IMR-90 (cell line): ENCODE measurements around the gene CELSR1. TPM values are rescaled to one million over a fixed set of nuclear protein-coding genes. Genes with fewer than 3 reads are reported as not detected.

Experiments
- ATAC-seq: fragments of 200-7000 bp; cut with Tn5 transposase; 2 replicates; pipeline ENCODE4 v1.9.1; 2020; ENCODE audit warnings: low read depth, mild to moderate bottlenecking, moderate library complexity
- BruUV-seq: library from RNA; stranded (reverse); fragments of 400-500 nt; replicated peaks from 2 replicates; lab custom pipeline; 2021; lab: Mats Ljungman, UMichigan
- CTCF ChIA-PET: fragments of 300-600 bp; formaldehyde crosslinking; extraction: SDS; loops from one replicate; lab custom pipeline; 2021; ENCODE audit warnings: antibody characterized with exemption; lab: Yijun Ruan, JAX
- POLR2A ChIA-PET: fragments of 300-600 bp; sonication (Branson Sonifier 250); formaldehyde crosslinking; loops from one replicate; lab custom pipeline; 2022; ENCODE audit warnings: antibody characterized with exemption; ENCODE audit not compliant: unreplicated experiment; lab: Charles Lee
- DNase-seq: peaks from one replicate; pipeline ENCODE4 v3.0.0; 2013
- H2AFZ ChIP-seq: replicated peaks from 2 replicates; pipeline ENCODE3; 2013; ENCODE audit warnings: low read length, mild to moderate bottlenecking; ENCODE audit not compliant: poor library complexity
- H2AK5ac ChIP-seq: 2 replicates; pipeline ENCODE4 v1.6.1; 2013; ENCODE audit warnings: low read depth, low read length, inconsistent platforms
- H2AK9ac ChIP-seq: replicated peaks from 2 replicates; pipeline ENCODE3; 2013; ENCODE audit warnings: mild to moderate bottlenecking, low read depth, low read length, moderate library complexity; ENCODE audit not compliant: poor library complexity
- H2BK120ac ChIP-seq: 2 replicates; pipeline ENCODE4 v1.6.1; 2013; ENCODE audit warnings: low read depth, low read length, inconsistent platforms
- H2BK15ac ChIP-seq: 3 replicates; pipeline ENCODE4 v1.6.1; 2013; ENCODE audit warnings: low read depth, low read length, inconsistent platforms
- H2BK20ac ChIP-seq: 2 replicates; pipeline ENCODE4 v1.6.1; 2013; ENCODE audit warnings: low read depth, mild to moderate bottlenecking, inconsistent platforms, low read length, moderate library complexity
- H2BK5ac ChIP-seq: 2 replicates; pipeline ENCODE4 v1.6.1; 2013; ENCODE audit warnings: mild to moderate bottlenecking, low read depth, low read length, inconsistent platforms; ENCODE audit not compliant: poor library complexity, severe bottlenecking
- H3K14ac ChIP-seq: replicated peaks from 2 replicates; pipeline ENCODE4 v1.6.1; 2013; ENCODE audit warnings: low read depth, low read length, inconsistent platforms
- H3K18ac ChIP-seq: 2 replicates; pipeline ENCODE4 v1.6.1; 2013; ENCODE audit warnings: low read depth, low read length, control low read depth
- H3K23ac ChIP-seq: 2 replicates; pipeline ENCODE4 v1.6.1; 2013; ENCODE audit warnings: low read depth, low read length, inconsistent platforms
- H3K27ac ChIP-seq: 2 replicates; pipeline ENCODE4 v1.5.1; 2013; ENCODE audit warnings: mild to moderate bottlenecking, control low read depth, low read length; ENCODE audit not compliant: insufficient read depth
- H3K27me3 ChIP-seq: 2 replicates; pipeline ENCODE4 v1.6.1; 2013; ENCODE audit warnings: low read length; ENCODE audit not compliant: control insufficient read depth, insufficient read depth
- H3K36me3 ChIP-seq: 2 replicates; pipeline ENCODE4 v1.6.1; 2013; ENCODE audit warnings: low read length, mixed read lengths; ENCODE audit not compliant: control insufficient read depth, insufficient read depth
- H3K4ac ChIP-seq: 2 replicates; pipeline ENCODE4 v1.6.1; 2013; ENCODE audit warnings: low read depth, low read length, inconsistent platforms
- H3K4me1 ChIP-seq: 2 replicates; pipeline ENCODE4 v1.6.1; 2013; ENCODE audit warnings: low read length, mixed read lengths; ENCODE audit not compliant: control insufficient read depth, insufficient read depth
- H3K4me2 ChIP-seq: 2 replicates; pipeline ENCODE4 v1.6.1; 2013; ENCODE audit warnings: low read depth, mild to moderate bottlenecking, control low read depth, low read length, moderate library complexity
- H3K4me3 ChIP-seq: 2 replicates; pipeline ENCODE4 v1.5.1; 2013; ENCODE audit warnings: low read depth, mild to moderate bottlenecking, control low read depth, low read length, moderate library complexity; ENCODE audit not compliant: insufficient read depth
- H3K56ac ChIP-seq: 2 replicates; pipeline ENCODE4 v1.6.1; 2013; ENCODE audit warnings: low read length, inconsistent platforms; ENCODE audit not compliant: insufficient read depth; ENCODE audit errors: extremely low read depth
- H3K79me1 ChIP-seq, 2 experiments: 2 replicates each; pipeline ENCODE4 v1.6.1; 2013; ENCODE audit warnings: low read length in 2 of 2, inconsistent platforms in 1 of 2, low read depth in 1 of 2
- H3K9ac ChIP-seq: 2 replicates; pipeline ENCODE4 v1.6.1; 2013; ENCODE audit warnings: low read depth, low read length, control low read depth
- H3K9me1 ChIP-seq: 2 replicates; pipeline ENCODE4 v1.6.1; 2013; ENCODE audit warnings: low read length, inconsistent platforms; ENCODE audit not compliant: insufficient read depth
- H3K9me3 ChIP-seq: 2 replicates; pipeline ENCODE4 v1.6.1; 2013; ENCODE audit warnings: low read length; ENCODE audit not compliant: control insufficient read depth, insufficient read depth
- H4K20me1 ChIP-seq: 2 replicates; pipeline ENCODE4 v1.6.1; 2013; ENCODE audit warnings: low read length, inconsistent platforms; ENCODE audit not compliant: insufficient read depth
- H4K5ac ChIP-seq: 2 replicates; pipeline ENCODE4 v1.6.1; 2013; ENCODE audit warnings: mild to moderate bottlenecking, low read depth, low read length, control low read depth
- H4K8ac ChIP-seq, 2 experiments: 2 replicates each; pipeline ENCODE4 v1.6.1; 2013; ENCODE audit warnings: low read depth in 2 of 2, low read length in 2 of 2, control low read depth in 1 of 2, inconsistent platforms in 1 of 2
- H4K91ac ChIP-seq: 2 replicates; pipeline ENCODE4 v1.6.1; 2013; ENCODE audit warnings: low read depth, low read length, inconsistent platforms; ENCODE audit not compliant: insufficient read depth
- BHLHE40 ChIP-seq: fragments of 150-350 bp; IDR thresholded peaks from 2 replicates; pipeline ENCODE4 v1.6.1; 2016; ENCODE audit warnings: mild to moderate bottlenecking, low read depth, low read length
- CEBPB ChIP-seq: IDR thresholded peaks from 2 replicates; pipeline ENCODE4 v1.6.1; 2012; ENCODE audit warnings: low read depth, low read length, improper control_type of control experiment
- CHD1 ChIP-seq: IDR thresholded peaks from 2 replicates; pipeline ENCODE4 v1.6.1; 2012; ENCODE audit warnings: low read depth, low read length, improper control_type of control experiment
- ELK1 ChIP-seq: fragments of 150-350 bp; IDR thresholded peaks from 2 replicates; pipeline ENCODE4 v1.6.1; 2016; ENCODE audit warnings: low read depth, mild to moderate bottlenecking, low read length, moderate library complexity, borderline replicate concordance
- FOS ChIP-seq: fragments of 150-350 bp; IDR thresholded peaks from 2 replicates; pipeline ENCODE4 v1.6.1; 2016; ENCODE audit warnings: low read depth, low read length
- MAFK ChIP-seq: IDR thresholded peaks from 2 replicates; pipeline ENCODE4 v1.6.1; 2012; ENCODE audit warnings: low read depth, low read length, improper control_type of control experiment
- MAZ ChIP-seq: IDR thresholded peaks from 2 replicates; pipeline ENCODE4 v1.6.1; 2012; ENCODE audit warnings: low read depth, mild to moderate bottlenecking, low read length, improper control_type of control experiment, moderate library complexity, borderline replicate concordance
- MXI1 ChIP-seq: IDR thresholded peaks from 2 replicates; pipeline ENCODE4 v1.6.1; 2012; ENCODE audit warnings: low read depth, mild to moderate bottlenecking, low read length, moderate library complexity, borderline replicate concordance
- NFE2L2 ChIP-seq: fragments of 150-350 bp; IDR thresholded peaks from 2 replicates; pipeline ENCODE4 v1.6.1; 2016; ENCODE audit warnings: low read depth, mild to moderate bottlenecking, low read length
- POLR2A ChIP-seq: IDR thresholded peaks from 2 replicates; pipeline ENCODE4 v1.6.1; 2012; ENCODE audit warnings: mild to moderate bottlenecking, low read depth, low read length
- RAD21 ChIP-seq: IDR thresholded peaks from 2 replicates; pipeline ENCODE4 v1.6.1; 2012; ENCODE audit warnings: low read length, improper control_type of control experiment
- RCOR1 ChIP-seq: IDR thresholded peaks from 2 replicates; pipeline ENCODE4 v1.6.1; 2012; ENCODE audit warnings: mild to moderate bottlenecking, low read length, improper control_type of control experiment; ENCODE audit not compliant: insufficient replicate concordance
- RFX5 ChIP-seq: IDR thresholded peaks from 2 replicates; pipeline ENCODE4 v1.8.0; 2012; ENCODE audit warnings: low read depth, mild to moderate bottlenecking, low read length, moderate library complexity
- SMC3 ChIP-seq: fragments of 150-350 bp; IDR thresholded peaks from 2 replicates; pipeline ENCODE4 v1.6.1; 2016; ENCODE audit warnings: low read depth, mild to moderate bottlenecking, antibody characterized with exemption, low read length, moderate library complexity
- USF2 ChIP-seq: fragments of 150-350 bp; IDR thresholded peaks from 2 replicates; pipeline ENCODE4 v1.6.1; 2017; ENCODE audit warnings: mild to moderate bottlenecking, antibody characterized with exemption, low read length, low read depth
- WGBS, 2 experiments: methylation state at CpG; one replicate each; pipeline versions ENCODE4 v1.1.5 to v1.1.7; 2013; ENCODE audit warnings: missing lambda C conversion rate in 2 of 2; ENCODE audit not compliant: insufficient read length in 1 of 2; ENCODE audit errors: extremely low coverage in 2 of 2; 5-methylcytosine and 5-hydroxymethylcytosine counted together
- dilution Hi-C: fragments of 300-500 bp; cut with HindIII; formaldehyde crosslinking; loops from one replicate; pipeline ENCODE4 v1.14.3; 2018; ENCODE audit warnings: low sequenced_read_pairs; ENCODE audit not compliant: unreplicated experiment
- in situ Hi-C: fragments of 300-500 bp; cut with MboI; formaldehyde crosslinking; loops from 3 replicates; pipeline ENCODE4 v1.14.3; 2019; ENCODE audit warnings: low sequenced_read_pairs, inconsistent platforms, mixed read lengths
- intact Hi-C: fragments of 100-400 bp; cut with micrococcal nuclease; formaldehyde crosslinking; loops from 2 replicates; pipeline ENCODE4 v1.10.0; 2022
- polyA plus RNA-seq, 3 experiments: library from polyadenylated mRNA; depleted of rRNA; stranded (reverse); fragments of >200 nt; gene quantifications; 2 replicates each; pipeline ENCODE4 v1.2.3, GENCODE V29; 2012; ENCODE audit warnings: low replicate concordance in 1 of 3
- total RNA-seq: library from RNA; depleted of rRNA; stranded (reverse); fragments of >200 nt; gene quantifications from 2 replicates; pipeline ENCODE4 v1.2.3, GENCODE V29; 2012
- TF ChIP-seq, protein P1 (sequence below): conservative IDR thresholded peaks from 2 replicates; pipeline ENCODE4 v1.5.1; 2012; ENCODE audit warnings: mild to moderate bottlenecking, low read depth, low read length, improper control_type of control experiment

CELSR1 gene
- total and polyA plus RNA-seq, 2 of the 4 experiments (the other 2 are of a cell fraction): 0.36 to 0.82 TPM

DNA sequence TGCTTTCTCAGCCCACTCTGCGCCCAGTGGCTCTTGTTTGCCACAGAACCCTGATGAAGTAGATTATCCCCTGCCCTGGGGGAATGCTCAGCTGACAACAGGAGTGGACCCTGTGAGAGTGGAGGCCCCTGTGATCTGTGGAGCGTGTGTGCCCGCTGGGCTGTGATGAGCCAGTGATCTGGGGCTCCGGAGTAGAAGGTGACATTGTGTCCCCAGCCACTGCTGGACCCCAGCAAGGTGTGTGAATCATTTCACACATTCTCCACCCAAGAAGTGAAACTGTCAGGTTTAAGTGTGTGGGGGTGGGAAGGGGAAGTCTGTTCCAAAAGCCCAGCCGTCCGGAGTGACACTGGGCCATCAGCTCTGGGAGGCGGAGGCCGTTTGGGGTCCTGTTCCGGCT lies 49.6 kb upstream of the CELSR1 start:
- dilution Hi-C loops: no loop called here
- Histone ChIP-seq H3K18ac (no peak overlapping the region), H3K4me3 (no peak overlapping the region), H2AK9ac (no peak overlapping the region), H3K4me2 (no peak overlapping the region), H2AFZ (no peak overlapping the region), H3K9me3 (no peaks in the 10 kb centered on the region), H4K91ac (no peak overlapping the region), H2BK5ac (no peak overlapping the region), H2AK5ac (no peak overlapping the region), H3K79me1 (no peaks in the 10 kb centered on the region; a peak in 1 of 4 replicates), H3K27me3 (no peaks in the 10 kb centered on the region; the same call in 1 of the 2 replicates), H2BK15ac (no peak overlapping the region), H2BK120ac (no peak overlapping the region), H3K4me1 (peaks cover 8% of the 10 kb centered on the region), H3K4ac (no peak overlapping the region), H4K20me1 (peaks cover 38% of the 10 kb centered on the region), H3K36me3 (peaks cover 1% of the 10 kb centered on the region; the same call in 1 of the 2 replicates), H4K5ac (no peak overlapping the region), H3K23ac (no peak overlapping the region), H4K8ac (no peak overlapping the region), H3K27ac (no peak overlapping the region), H3K56ac (no peak overlapping the region), H3K14ac (no peak overlapping the region), H3K9ac (no peak overlapping the region), H2BK20ac (no peak overlapping the region), H3K9me1 (no peaks in the 10 kb centered on the region)
- CTCF ChIA-PET: no interaction called here
- BruUV-seq: no TSS peak
- in situ Hi-C loops: no loop called here
- TF ChIP-seq MAZ: no peak
- TF ChIP-seq CHD1: no peak
- TF ChIP-seq RFX5: no peak
- no peak for TF ChIP-seq ELK1
- TF ChIP-seq FOS: no peak
- TF ChIP-seq POLR2A: no peak
- no peak for TF ChIP-seq MAFK
- TF ChIP-seq BHLHE40: no peak
- TF ChIP-seq RCOR1: no peak
- TF ChIP-seq MXI1: no peak
- no peak for TF ChIP-seq NFE2L2
- no peak for TF ChIP-seq SMC3
- TF ChIP-seq CEBPB: no peak
- TF ChIP-seq, protein P1, sequence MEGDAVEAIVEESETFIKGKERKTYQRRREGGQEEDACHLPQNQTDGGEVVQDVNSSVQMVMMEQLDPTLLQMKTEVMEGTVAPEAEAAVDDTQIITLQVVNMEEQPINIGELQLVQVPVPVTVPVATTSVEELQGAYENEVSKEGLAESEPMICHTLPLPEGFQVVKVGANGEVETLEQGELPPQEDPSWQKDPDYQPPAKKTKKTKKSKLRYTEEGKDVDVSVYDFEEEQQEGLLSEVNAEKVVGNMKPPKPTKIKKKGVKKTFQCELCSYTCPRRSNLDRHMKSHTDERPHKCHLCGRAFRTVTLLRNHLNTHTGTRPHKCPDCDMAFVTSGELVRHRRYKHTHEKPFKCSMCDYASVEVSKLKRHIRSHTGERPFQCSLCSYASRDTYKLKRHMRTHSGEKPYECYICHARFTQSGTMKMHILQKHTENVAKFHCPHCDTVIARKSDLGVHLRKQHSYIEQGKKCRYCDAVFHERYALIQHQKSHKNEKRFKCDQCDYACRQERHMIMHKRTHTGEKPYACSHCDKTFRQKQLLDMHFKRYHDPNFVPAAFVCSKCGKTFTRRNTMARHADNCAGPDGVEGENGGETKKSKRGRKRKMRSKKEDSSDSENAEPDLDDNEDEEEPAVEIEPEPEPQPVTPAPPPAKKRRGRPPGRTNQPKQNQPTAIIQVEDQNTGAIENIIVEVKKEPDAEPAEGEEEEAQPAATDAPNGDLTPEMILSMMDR: no peak
- TF ChIP-seq RAD21: no peak
- TF ChIP-seq USF2: no peak
- WGBS, 2 experiments: 92% methylated on average over 2 of the region's 9 CpGs; no CpG with 5 or more reads in 1 of the 2 experiments
- POLR2A ChIA-PET: no interaction called here
- ATAC-seq (no peak), DNase-seq (no peak)
- intact Hi-C loops: no loop called here
